GM12891 (cell line): ENCODE data around the gene PROKR2.

Source experiments
- PAX5 ChIP-seq: IDR thresholded peaks from 2 replicates; pipeline ENCODE4 v1.6.1; 2011; ENCODE audit warnings: low read length, moderate library complexity, mild to moderate bottlenecking; ENCODE audit not compliant: insufficient read depth, severe bottlenecking
- POLR2A ChIP-seq: IDR thresholded peaks from 2 replicates; pipeline ENCODE4 v1.6.1; 2011; ENCODE audit warnings: low read depth, low read length, control low read depth
- POLR2AphosphoS5 ChIP-seq: IDR thresholded peaks from 2 replicates; pipeline ENCODE4 v1.6.1; 2011; ENCODE audit warnings: low read depth, low read length, control low read depth
- POU2F2 ChIP-seq: IDR thresholded peaks from 2 replicates; pipeline ENCODE4 v1.6.1; 2011; ENCODE audit warnings: low read depth, mild to moderate bottlenecking, control low read depth, low read length, moderate library complexity
- SPI1 ChIP-seq: IDR thresholded peaks from 2 replicates; pipeline ENCODE4 v1.6.1; 2011; ENCODE audit warnings: low read depth, low read length, control low read depth
- TAF1 ChIP-seq: IDR thresholded peaks from 2 replicates; pipeline ENCODE4 v1.6.1; 2011; ENCODE audit warnings: low read depth, low read length, control low read depth

DNA sequence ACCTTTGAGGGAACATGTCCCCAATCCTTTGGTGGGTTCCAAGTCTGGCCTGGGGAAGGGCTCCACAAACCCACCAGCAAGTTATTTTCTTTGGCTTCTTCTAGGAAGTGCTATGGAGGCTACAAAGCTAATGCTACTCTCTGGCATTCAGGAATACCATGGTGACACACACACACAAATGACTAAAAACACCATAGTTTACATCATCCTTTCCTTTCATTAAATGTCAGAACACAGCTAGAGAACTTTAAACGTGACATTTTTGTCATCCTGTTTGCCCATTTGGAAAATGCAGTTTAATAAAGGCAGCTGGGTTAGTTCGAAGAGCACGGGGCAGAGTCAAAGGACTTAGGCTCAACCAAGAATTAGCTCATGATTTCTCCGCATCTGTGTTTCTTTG is 40.2 kb upstream of the PROKR2 start:
- TF ChIP-seq TAF1 = no peak
- TF ChIP-seq POLR2AphosphoS5 = no peak
- TF ChIP-seq POLR2A = no peak
- no peak for TF ChIP-seq POU2F2
- no peak for TF ChIP-seq SPI1
- TF ChIP-seq PAX5 = no peak
